Osteoblast (primary cell): Measurements from ENCODE around the gene ZKSCAN3. TPM values are rescaled to one million over a fixed set of nuclear protein-coding genes. Genes with fewer than 3 reads are reported as not detected.

Experiments used
- DNase-seq: peaks from one replicate; pipeline ENCODE4 v3.0.0; 2011; ENCODE audit warnings: low spot score, mixed read lengths; ENCODE audit not compliant: insufficient read length; ENCODE audit errors: missing footprints
- H2AFZ ChIP-seq: 2 replicates; pipeline ENCODE4 v1.6.0; 2011; ENCODE audit warnings: mild to moderate bottlenecking, low read length
- H3K27ac ChIP-seq: 2 replicates; pipeline ENCODE4 v1.5.1; 2011; ENCODE audit warnings: mild to moderate bottlenecking, low read depth, low read length, moderate library complexity
- H3K27me3 ChIP-seq: 2 replicates; pipeline ENCODE4 v1.6.0; 2012; ENCODE audit warnings: mild to moderate bottlenecking, control low read depth, inconsistent platforms, low read length, moderate library complexity; ENCODE audit not compliant: insufficient read depth
- H3K36me3 ChIP-seq: 2 replicates; pipeline ENCODE4 v1.5.1; 2011; ENCODE audit warnings: mild to moderate bottlenecking, low read length, control low read depth, moderate library complexity; ENCODE audit not compliant: insufficient read depth
- H3K4me1 ChIP-seq: 2 replicates; pipeline ENCODE4 v1.5.1; 2011; ENCODE audit warnings: mild to moderate bottlenecking, low read length, control low read depth, moderate library complexity; ENCODE audit not compliant: insufficient read depth
- H3K4me2 ChIP-seq: 2 replicates; pipeline ENCODE4 v1.6.0; 2011; ENCODE audit warnings: mild to moderate bottlenecking, low read length; ENCODE audit not compliant: insufficient read depth
- H3K4me3 ChIP-seq: fragments of 200-600 bp; sonication (generic); 3 replicates; pipeline ENCODE4 v1.5.1; 2012; ENCODE audit warnings: mild to moderate bottlenecking, low read length, inconsistent platforms; ENCODE audit not compliant: insufficient read depth
- H3K79me2 ChIP-seq: 2 replicates; pipeline ENCODE4 v1.6.0; 2012; ENCODE audit warnings: mild to moderate bottlenecking, low read length, control low read depth, inconsistent platforms; ENCODE audit not compliant: insufficient read depth
- H3K9me3 ChIP-seq: 2 replicates; pipeline ENCODE4 v1.5.1; 2011; ENCODE audit warnings: low read depth, low read length, control low read depth
- H4K20me1 ChIP-seq: 2 replicates; pipeline ENCODE4 v1.6.0; 2012; ENCODE audit warnings: mild to moderate bottlenecking, low read length, control low read depth; ENCODE audit not compliant: insufficient read depth
- CTCF ChIP-seq: IDR thresholded peaks from 2 replicates; pipeline ENCODE4 v1.5.1; 2011; ENCODE audit warnings: mild to moderate bottlenecking, low read depth, low read length, moderate library complexity; ENCODE audit errors: extremely low read depth
- total RNA-seq: library from RNA; depleted of rRNA; stranded (reverse); fragments of >200 nt; gene quantifications from 2 replicates; pipeline ENCODE4 v1.2.3, GENCODE V29; 2012

ZKSCAN3 gene
- total RNA-seq, 1 donor = 2.9 TPM

GRCh38 chr6:28333599-28334018, 16.1 kb upstream of the ZKSCAN3 start:
- Histone ChIP-seq H3K9me3 (no peaks in the 10 kb centered on the region), H3K4me2 (no peak overlapping the region), H3K36me3 (no peaks in the 10 kb centered on the region), H3K79me2 (no peaks in the 10 kb centered on the region), H3K4me1 (peaks cover 9% of the 10 kb centered on the region), H3K4me3 (no peak overlapping the region), H2AFZ (no peak overlapping the region), H3K27ac (no peak overlapping the region), H3K27me3 (no peaks in the 10 kb centered on the region), H4K20me1 (no peaks in the 10 kb centered on the region)
- no peak for TF ChIP-seq CTCF
- DNase-seq = no peak

DNA sequence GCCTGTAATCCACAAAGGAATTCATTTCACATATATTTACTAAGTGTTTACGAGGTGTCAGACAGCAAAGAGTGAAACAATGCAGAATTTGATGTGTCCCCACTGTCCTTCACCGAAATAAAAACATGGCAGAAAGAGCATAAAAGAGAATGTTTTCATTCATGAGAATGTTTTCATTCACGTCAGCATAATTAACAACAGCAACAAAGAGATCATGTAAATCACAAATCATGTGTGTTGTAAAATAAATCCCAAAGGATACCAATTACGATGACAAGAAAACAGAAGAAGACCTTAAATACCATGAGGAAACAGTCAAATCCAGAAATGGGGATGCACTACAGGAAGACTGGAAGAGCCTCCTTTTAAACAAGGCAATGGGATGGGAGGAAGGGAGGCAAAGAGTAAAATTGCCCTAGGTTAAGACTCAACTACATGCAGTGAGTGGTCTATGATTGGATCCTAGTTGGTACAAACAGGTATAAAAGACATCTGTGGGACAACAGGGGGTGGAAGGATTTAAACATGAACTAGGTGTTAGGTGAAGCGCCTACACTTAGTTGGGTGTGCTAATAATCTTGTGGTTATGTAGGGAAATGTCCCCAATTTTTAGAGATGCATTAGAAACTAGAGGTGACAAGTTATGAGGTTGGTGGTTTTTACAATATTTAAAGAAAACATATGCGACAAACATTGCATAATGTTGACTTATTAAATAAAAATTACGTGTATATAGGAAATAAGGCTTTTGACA, 15.3 kb upstream of the ZKSCAN3 start:
- Histone ChIP-seq H3K27me3 (no peaks in the 10 kb centered on the region), H3K4me1 (peaks cover 9% of the 10 kb centered on the region), H4K20me1 (no peaks in the 10 kb centered on the region), H3K79me2 (no peaks in the 10 kb centered on the region), H2AFZ (no peak overlapping the region), H3K4me3 (peak overlapping the region; percentile 93), H3K36me3 (no peaks in the 10 kb centered on the region), H3K9me3 (no peaks in the 10 kb centered on the region), H3K27ac (no peak overlapping the region), H3K4me2 (peak overlapping the region; percentile 99)
- TF ChIP-seq CTCF = no peak
- DNase-seq = no peak

DNA sequence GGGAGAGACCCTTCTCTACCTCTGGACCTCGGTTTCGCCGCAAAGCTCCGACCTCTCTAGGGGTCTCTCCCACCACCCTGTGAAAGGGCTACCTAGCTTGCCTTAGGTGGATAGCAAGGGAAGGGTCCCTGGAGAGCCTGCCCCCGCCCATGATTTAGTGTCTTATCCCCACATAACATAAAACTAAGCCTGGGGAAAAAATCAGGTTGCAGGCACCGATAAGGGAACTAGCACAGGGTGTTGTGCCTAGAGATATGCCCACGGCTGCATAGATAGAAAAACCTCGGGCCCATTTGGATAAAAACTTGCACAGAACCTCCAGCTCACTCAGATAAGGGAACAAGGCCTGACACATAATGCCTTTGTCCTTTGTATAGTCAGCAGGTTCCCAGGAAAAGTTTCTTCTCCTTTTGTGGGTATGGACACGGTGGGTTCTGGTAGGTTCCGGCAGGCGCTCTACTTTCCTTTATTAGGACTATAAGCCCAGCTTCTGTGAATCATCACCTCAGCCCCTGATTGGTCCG, 14.6 kb upstream of the ZKSCAN3 start:
- Histone ChIP-seq H3K4me2 (peak overlapping the region; percentile 99), H4K20me1 (no peaks in the 10 kb centered on the region), H3K36me3 (no peaks in the 10 kb centered on the region), H3K4me3 (peak overlapping the region; percentile 93), H3K27ac (peak overlapping the region; percentile 84), H3K4me1 (peaks cover 9% of the 10 kb centered on the region), H3K79me2 (no peaks in the 10 kb centered on the region), H3K9me3 (no peaks in the 10 kb centered on the region), H3K27me3 (no peaks in the 10 kb centered on the region), H2AFZ (peak overlapping the region; percentile 92)
- DNase-seq = no peak
- TF ChIP-seq CTCF = no peak

DNA sequence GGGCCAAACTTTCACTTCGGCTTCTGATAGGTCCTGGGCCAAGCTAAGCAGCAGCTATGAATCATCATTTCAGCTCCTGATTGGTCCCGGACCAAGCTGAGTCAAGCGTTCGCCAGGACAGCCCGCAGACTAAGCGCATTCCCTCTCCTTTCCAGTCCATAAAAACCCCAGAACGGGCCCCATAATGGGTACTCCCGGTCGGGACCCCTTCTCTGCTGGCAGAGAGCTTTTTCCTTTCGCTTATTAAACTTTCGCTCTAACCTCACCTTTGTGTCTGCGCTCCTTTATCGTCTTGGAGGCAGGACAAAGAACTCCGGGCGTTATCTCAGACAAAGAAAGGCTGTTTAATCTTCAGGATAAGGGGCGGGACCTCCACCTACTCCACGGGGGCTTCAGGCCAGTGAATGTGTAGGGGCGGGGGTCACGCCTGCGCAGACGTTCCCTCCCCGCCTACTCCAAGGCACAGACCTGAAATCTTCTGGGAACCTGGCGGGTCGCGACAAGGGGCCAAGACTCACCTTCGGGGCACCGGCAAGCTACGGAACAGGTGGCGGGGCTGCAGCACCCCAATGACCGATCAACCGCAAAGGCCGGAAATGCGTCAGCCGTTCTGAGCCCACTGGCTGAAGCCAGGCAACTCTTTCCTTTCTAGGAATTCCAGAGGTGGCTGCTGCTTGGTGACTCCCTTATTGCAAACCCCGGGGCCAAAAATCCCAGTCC, 14.0 kb upstream of the ZKSCAN3 start, which contains the start of gene ZSCAN31:
TSS of gene ZSCAN31 (minus strand) at position 585 of the 720 bp plus-strand sequence. CDS start 6,465 bp downstream, outside the sequence.
- no peaks in the 10 kb centered on the region for H3K36me3 ChIP-seq
- peak; percentile 93 for DNase-seq
- peak within 1 kb of the TSS; percentile 99 for H3K4me2 ChIP-seq
- H4K20me1 ChIP-seq = no peaks in the 10 kb centered on the region
- peak within 1 kb of the TSS; percentile 93 for H3K4me3 ChIP-seq
- H3K79me2 ChIP-seq = no peaks in the 10 kb centered on the region
- no peaks in the 10 kb centered on the region for H3K27me3 ChIP-seq
- H3K9me3 ChIP-seq = no peaks in the 10 kb centered on the region
- peaks cover 9% of the 10 kb centered on the region for H3K4me1 ChIP-seq
- H2AFZ ChIP-seq = peak within 1 kb of the TSS; percentile 92
- TF ChIP-seq CTCF = no peak
- H3K27ac ChIP-seq = peak within 1 kb of the TSS; percentile 84
